ENCODE measurements around the gene SETD3. TPM values are rescaled to one million over a fixed set of nuclear protein-coding genes. Genes with fewer than 3 reads are reported as not detected.

Gene SETD3
- total RNA-seq, 2 donors from 2014 or later: 57.8 to 68.1 TPM

DNA sequence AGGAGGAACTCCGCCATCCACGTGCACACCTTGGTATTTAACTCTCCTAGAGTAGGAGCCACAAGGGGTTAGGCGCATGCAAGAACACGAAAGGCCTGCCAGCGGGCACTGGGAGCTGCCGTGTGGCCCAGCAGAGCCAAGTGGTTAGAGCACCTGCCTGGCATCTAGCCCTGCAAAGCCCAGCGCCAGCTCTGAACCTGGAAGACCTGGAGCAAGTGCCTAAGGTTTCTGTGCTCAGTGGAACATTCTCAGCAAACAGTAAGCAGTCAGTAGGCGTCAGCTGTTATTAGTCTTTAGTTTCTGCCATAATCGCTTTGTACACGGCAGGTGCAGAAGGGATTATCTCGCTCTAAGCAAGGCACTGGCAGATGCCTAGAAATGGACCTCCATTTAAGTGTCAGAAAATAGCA lies 55.4 kb downstream of the SETD3 start:
- 95% methylated on average over 11 of the region's 11 CpGs for WGBS, 2 experiments (ENCODE audit: insufficient coverage in 1 of 2, insufficient read length in 1 of 2)

DNA sequence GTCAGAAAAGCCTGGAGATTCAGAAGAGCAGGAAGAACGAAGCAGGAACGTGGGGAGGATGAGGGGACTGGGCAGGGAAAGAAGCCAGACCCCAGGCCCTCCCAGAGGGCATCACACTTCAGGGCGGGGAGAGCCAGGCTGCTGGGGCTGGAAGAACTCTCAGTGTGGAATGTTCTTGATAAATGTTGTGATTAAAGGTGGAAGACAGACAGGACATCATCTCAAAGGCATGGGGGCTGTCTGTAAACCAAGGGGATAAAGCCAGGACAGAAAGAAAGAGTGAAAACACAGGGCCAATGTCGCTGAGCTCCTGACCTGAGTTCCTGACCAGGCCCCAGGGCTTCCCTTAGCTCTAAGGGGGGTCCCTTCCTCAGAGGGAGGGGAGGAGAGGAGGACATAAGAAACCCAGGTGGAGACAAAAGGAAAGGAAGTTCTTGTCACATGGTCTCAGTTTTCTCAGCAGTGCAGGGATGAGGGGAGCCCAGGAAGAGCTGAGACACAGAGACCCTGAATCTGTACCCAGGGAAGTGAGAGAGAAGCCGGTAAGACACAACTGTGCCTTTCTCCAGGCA lies 56.3 kb downstream of the SETD3 start:
- Mint-ChIP-seq H3K4me1 (peaks cover 59% of the 10 kb centered on the region), H3K27ac (peak overlapping the region; percentile 92), H3K36me3 (ENCODE audit: low read depth) (peaks cover 24% of the 10 kb centered on the region), H3K4me3 (peak overlapping the region; percentile 18), H3K9me3 (peaks cover 13% of the 10 kb centered on the region), H3K27me3 (ENCODE audit: insufficient read depth) (no peaks in the 10 kb centered on the region)
- Histone ChIP-seq H3K27ac (ENCODE audit: low read depth, low read length) (peak overlapping the region; percentile 11), H3K4me3 (ENCODE audit: low read length) (no peak overlapping the region), H3K27me3 (ENCODE audit: control insufficient read depth, insufficient read depth, low read length, poor library complexity, severe bottlenecking) (no peaks in the 10 kb centered on the region), H3K36me3 (ENCODE audit: control insufficient read depth, insufficient read depth, low read length) (peaks cover 13% of the 10 kb centered on the region), H3K9ac (ENCODE audit: extremely low read depth, low read length, poor library complexity, severe bottlenecking) (peak overlapping the region; percentile 13), H3K9me3 (ENCODE audit: control insufficient read depth, low read length) (peaks cover 10% of the 10 kb centered on the region), H3K4me1 (ENCODE audit: control insufficient read depth, insufficient read depth, low read length) (peaks cover 21% of the 10 kb centered on the region)
- WGBS, 2 experiments (ENCODE audit: insufficient coverage in 1 of 2, insufficient read length in 1 of 2): 77 to 96% methylated on average over 3 to 5 of the region's 5 CpGs
- DNase-seq: no peak
- TF ChIP-seq, protein P1, sequence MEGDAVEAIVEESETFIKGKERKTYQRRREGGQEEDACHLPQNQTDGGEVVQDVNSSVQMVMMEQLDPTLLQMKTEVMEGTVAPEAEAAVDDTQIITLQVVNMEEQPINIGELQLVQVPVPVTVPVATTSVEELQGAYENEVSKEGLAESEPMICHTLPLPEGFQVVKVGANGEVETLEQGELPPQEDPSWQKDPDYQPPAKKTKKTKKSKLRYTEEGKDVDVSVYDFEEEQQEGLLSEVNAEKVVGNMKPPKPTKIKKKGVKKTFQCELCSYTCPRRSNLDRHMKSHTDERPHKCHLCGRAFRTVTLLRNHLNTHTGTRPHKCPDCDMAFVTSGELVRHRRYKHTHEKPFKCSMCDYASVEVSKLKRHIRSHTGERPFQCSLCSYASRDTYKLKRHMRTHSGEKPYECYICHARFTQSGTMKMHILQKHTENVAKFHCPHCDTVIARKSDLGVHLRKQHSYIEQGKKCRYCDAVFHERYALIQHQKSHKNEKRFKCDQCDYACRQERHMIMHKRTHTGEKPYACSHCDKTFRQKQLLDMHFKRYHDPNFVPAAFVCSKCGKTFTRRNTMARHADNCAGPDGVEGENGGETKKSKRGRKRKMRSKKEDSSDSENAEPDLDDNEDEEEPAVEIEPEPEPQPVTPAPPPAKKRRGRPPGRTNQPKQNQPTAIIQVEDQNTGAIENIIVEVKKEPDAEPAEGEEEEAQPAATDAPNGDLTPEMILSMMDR (conservative IDR thresholded peaks at IDR 0.05): no peak

More for the DNA sequence above, 55.4 kb downstream of the SETD3 start:
- peak overlapping the region; percentile 92 for H3K27ac Mint-ChIP-seq
- no peak for DNase-seq
- no peaks in the 10 kb centered on the region for H3K27me3 Mint-ChIP-seq (ENCODE audit: insufficient read depth)
- peaks cover 13% of the 10 kb centered on the region for H3K9me3 ChIP-seq (ENCODE audit: control insufficient read depth, low read length)
- H3K4me3 ChIP-seq (ENCODE audit: low read length): no peak overlapping the region
- no peak overlapping the region for H3K9ac ChIP-seq (ENCODE audit: extremely low read depth, low read length, poor library complexity, severe bottlenecking)
- H3K4me1 Mint-ChIP-seq: peaks cover 58% of the 10 kb centered on the region
- TF ChIP-seq, protein P1 (conservative IDR thresholded peaks at IDR 0.05): no peak
- H3K36me3 Mint-ChIP-seq (ENCODE audit: low read depth): peaks cover 28% of the 10 kb centered on the region
- H3K4me3 Mint-ChIP-seq: no peak overlapping the region
- H3K27me3 ChIP-seq (ENCODE audit: control insufficient read depth, insufficient read depth, low read length, poor library complexity, severe bottlenecking): no peaks in the 10 kb centered on the region
- peaks cover 13% of the 10 kb centered on the region for H3K9me3 Mint-ChIP-seq
- H3K4me1 ChIP-seq (ENCODE audit: control insufficient read depth, insufficient read depth, low read length): peaks cover 21% of the 10 kb centered on the region
- peaks cover 22% of the 10 kb centered on the region for H3K36me3 ChIP-seq (ENCODE audit: control insufficient read depth, insufficient read depth, low read length)
- no peak overlapping the region for H3K27ac ChIP-seq (ENCODE audit: low read depth, low read length)

DNA sequence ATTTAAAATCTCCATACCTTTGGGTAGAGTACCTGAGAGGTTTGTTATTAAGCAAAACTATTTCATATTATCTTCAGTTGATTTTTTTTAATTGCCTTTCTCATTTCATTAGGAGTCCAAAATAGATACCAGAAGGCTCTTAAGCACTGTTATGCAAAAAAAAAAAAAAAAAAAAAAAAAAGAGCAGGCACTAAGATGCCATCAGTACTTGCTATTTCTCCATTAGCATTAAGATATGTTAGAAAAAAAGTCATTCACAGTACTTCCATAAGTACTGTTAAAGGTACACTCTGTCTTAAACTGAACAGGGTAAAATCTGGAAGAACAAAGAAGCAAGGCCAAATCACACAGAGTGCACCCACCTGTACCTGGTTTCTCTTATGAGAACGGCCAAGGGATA lies 57.2 kb downstream of the SETD3 start:
- Histone ChIP-seq H3K27me3 (ENCODE audit: control insufficient read depth, insufficient read depth, low read length, poor library complexity, severe bottlenecking) (no peaks in the 10 kb centered on the region), H3K9me3 (ENCODE audit: control insufficient read depth, low read length) (no peaks in the 10 kb centered on the region), H3K4me1 (ENCODE audit: control insufficient read depth, insufficient read depth, low read length) (peaks cover 21% of the 10 kb centered on the region), H3K36me3 (ENCODE audit: control insufficient read depth, insufficient read depth, low read length) (peaks cover 4% of the 10 kb centered on the region), H3K9ac (ENCODE audit: extremely low read depth, low read length, poor library complexity, severe bottlenecking) (no peak overlapping the region), H3K4me3 (ENCODE audit: low read length) (no peak overlapping the region), H3K27ac (ENCODE audit: low read depth, low read length) (no peak overlapping the region)
- no peak for DNase-seq
- Mint-ChIP-seq H3K4me3 (no peak overlapping the region), H3K4me1 (peaks cover 59% of the 10 kb centered on the region), H3K36me3 (ENCODE audit: low read depth) (peaks cover 18% of the 10 kb centered on the region), H3K9me3 (peaks cover 5% of the 10 kb centered on the region), H3K27ac (no peak overlapping the region), H3K27me3 (ENCODE audit: insufficient read depth) (no peaks in the 10 kb centered on the region)
- WGBS, 2 experiments (ENCODE audit: insufficient coverage in 1 of 2, insufficient read length in 1 of 2): 94% methylated on average over 1 of the region's 1 CpG; no CpG with 5 or more reads in 1 of the 2 experiments
- TF ChIP-seq, protein P1 (conservative IDR thresholded peaks at IDR 0.05): no peak
